Measurements from ENCODE around the gene GALE. TPM values are rescaled to one million over a fixed set of nuclear protein-coding genes. Genes with fewer than 3 reads are reported as not detected.
"Not testable (repeated sequence)": the region's sequence is repeated elsewhere in the genome, so short reads cannot be mapped to it uniquely, and the experiment has no call there.

Gene GALE
- total RNA-seq, 1 experiment from 2014 or later: 114 TPM

- H3K36me3 ChIP-seq (ENCODE audit: control insufficient read depth, insufficient read depth, low read length): peaks cover 17% of the 10 kb centered on the region
- H3K9me3 ChIP-seq (ENCODE audit: control insufficient read depth, insufficient read depth, low read depth, low read length): no peaks in the 10 kb centered on the region
- H3K4me3 ChIP-seq (ENCODE audit: low read depth in 2 of 2, low read length in 2 of 2): no peak overlapping the region
- H3K27ac ChIP-seq (ENCODE audit: low read length): no peak overlapping the region
- intact Hi-C loops (cut with micrococcal nuclease; ENCODE audit: unreplicated experiment) (no loop called here), in situ Hi-C loops (cut with HindIII; ENCODE audit: low pct_unique_long_range_greater_than_20kb, low sequenced_read_pairs) (no loop called here)
- BruUV-seq (replicated peaks): TSS peak; percentile 52
- H3K27me3 ChIP-seq (ENCODE audit: control insufficient read depth, insufficient read depth, low read length): no peaks in the 10 kb centered on the region
- no peak for TF ChIP-seq CTCF (IDR thresholded peaks at IDR 0.05)
- TF ChIP-seq SIN3A (IDR thresholded peaks at IDR 0.05; ENCODE audit: borderline replicate concordance, insufficient read depth, low read depth, low read length): no peak
- TF ChIP-seq REST (IDR thresholded peaks at IDR 0.05; ENCODE audit: insufficient read depth in 1 of 2, low read depth in 2 of 2, low read length in 1 of 2): no peak
- no peak for TF ChIP-seq POLR2AphosphoS5 (IDR thresholded peaks at IDR 0.05; ENCODE audit: low read depth, low read length)
- no peak for TF ChIP-seq TCF7L2 (IDR thresholded peaks at IDR 0.05; ENCODE audit: low read depth, low read length)
- DNase-seq (ENCODE audit: low read depth, low spot score) (no peak), ATAC-seq (no peak)
- H3K4me1 ChIP-seq (ENCODE audit: control insufficient read depth, insufficient read depth, low read length): peaks cover 13% of the 10 kb centered on the region
- POLR2A ChIA-PET: no interaction called here
- CTCF ChIA-PET: no interaction called here
Observed at GRCh38 chr1:23787701-23788100, 12.9 kb downstream of the GALE start.

GRCh38 chr1:23784846-23785245, 15.7 kb downstream of the GALE start:
- in situ Hi-C loops (cut with HindIII; ENCODE audit: low pct_unique_long_range_greater_than_20kb, low sequenced_read_pairs): no loop called here
- no peak for ATAC-seq
- TF ChIP-seq SIN3A (IDR thresholded peaks at IDR 0.05; ENCODE audit: borderline replicate concordance, insufficient read depth, low read depth, low read length): no peak
- TF ChIP-seq POLR2AphosphoS5 (IDR thresholded peaks at IDR 0.05; ENCODE audit: low read depth, low read length): no peak
- no peak for TF ChIP-seq CTCF (IDR thresholded peaks at IDR 0.05)
- TF ChIP-seq TCF7L2 (IDR thresholded peaks at IDR 0.05; ENCODE audit: low read depth, low read length): no peak
- TF ChIP-seq REST (IDR thresholded peaks at IDR 0.05; ENCODE audit: insufficient read depth in 1 of 2, low read depth in 2 of 2, low read length in 1 of 2): no peak
- POLR2A ChIA-PET: no interaction called here
- DNase-seq (ENCODE audit: low read depth, low spot score): no peak
- H3K36me3 ChIP-seq (ENCODE audit: control insufficient read depth, insufficient read depth, low read length): peaks cover 17% of the 10 kb centered on the region
- H3K9me3 ChIP-seq (ENCODE audit: control insufficient read depth, insufficient read depth, low read depth, low read length): no peaks in the 10 kb centered on the region
- no peak overlapping the region for H3K4me3 ChIP-seq (ENCODE audit: low read depth in 2 of 2, low read length in 2 of 2)
- CTCF ChIA-PET: no interaction called here
- intact Hi-C loops (cut with micrococcal nuclease; ENCODE audit: unreplicated experiment): no loop called here
- H3K4me1 ChIP-seq (ENCODE audit: control insufficient read depth, insufficient read depth, low read length): peaks cover 10% of the 10 kb centered on the region
- no TSS peak for BruUV-seq (replicated peaks)
- H3K27me3 ChIP-seq (ENCODE audit: control insufficient read depth, insufficient read depth, low read length): no peaks in the 10 kb centered on the region
- H3K27ac ChIP-seq (ENCODE audit: low read length): no peak overlapping the region

- DNase-seq (ENCODE audit: low read depth, low spot score); intact Hi-C loops (cut with micrococcal nuclease; ENCODE audit: unreplicated experiment); in situ Hi-C loops (cut with HindIII; ENCODE audit: low pct_unique_long_range_greater_than_20kb, low sequenced_read_pairs); H3K4me3 ChIP-seq (ENCODE audit: low read depth in 2 of 2, low read length in 2 of 2); ATAC-seq; H3K4me1 ChIP-seq (ENCODE audit: control insufficient read depth, insufficient read depth, low read length); H3K27me3 ChIP-seq (ENCODE audit: control insufficient read depth, insufficient read depth, low read length); BruUV-seq (replicated peaks); H3K27ac ChIP-seq (ENCODE audit: low read length); H3K9me3 ChIP-seq (ENCODE audit: control insufficient read depth, insufficient read depth, low read depth, low read length): not testable (repeated sequence)
- CTCF ChIA-PET: interaction anchor here (0.7 kb wide), 1 partner anchor 55 kb away, joined by 4 read pairs; no protein-coding TSS in a partner anchor
- POLR2A ChIA-PET: interaction anchor here (1.6 kb wide), 1 partner anchor 19 kb away, joined by 12 read pairs; no protein-coding TSS in a partner anchor
- H3K36me3 ChIP-seq (ENCODE audit: control insufficient read depth, insufficient read depth, low read length): peaks cover 17% of the 10 kb centered on the region
Observed at GRCh38 chr1:23783141-23783540, 17.4 kb downstream of the GALE start.
